Measurements from ENCODE around the gene CHCHD10. TPM values are rescaled to one million over a fixed set of nuclear protein-coding genes. Genes with fewer than 3 reads are reported as not detected.
A peak's percentile ranks its signal among the peaks of the same experiment; 100 is the strongest.

Gene CHCHD10
- total RNA-seq, 1 donor from 2014 or later = 3.7 TPM

- H3K9me3 ChIP-seq (ENCODE audit: control insufficient read depth in 3 of 3, low read length in 3 of 3) = no peaks in the 10 kb centered on the region
- no peak overlapping the region for H3K9ac ChIP-seq (ENCODE audit: low read depth in 1 of 3, low read length in 3 of 3)
- H3K27me3 ChIP-seq (ENCODE audit: control insufficient read depth in 3 of 3, insufficient read depth in 3 of 3, low read length in 3 of 3) = no peaks in the 10 kb centered on the region
- no peak overlapping the region for H3K4me3 ChIP-seq (ENCODE audit: low read length in 3 of 3)
- no peak overlapping the region for H3K27ac ChIP-seq (ENCODE audit: low read depth, low read length)
- H3K36me3 ChIP-seq (ENCODE audit: control insufficient read depth in 3 of 3, insufficient read depth in 3 of 3, low read length in 3 of 3) = no peaks in the 10 kb centered on the region
- H3K4me1 ChIP-seq (ENCODE audit: control insufficient read depth in 3 of 3, insufficient read depth in 3 of 3, low read length in 3 of 3) = peaks cover 5 to 17% (median 11%) of the 10 kb centered on the region in 3 donors
Measured at GRCh38 chr22:23752750-23753149, 15.0 kb downstream of the CHCHD10 start.

- Histone ChIP-seq H3K4me3 (ENCODE audit: low read length in 3 of 3) (no peak overlapping the region), H3K27ac (ENCODE audit: low read depth, low read length) (no peak overlapping the region), H3K36me3 (ENCODE audit: control insufficient read depth in 3 of 3, insufficient read depth in 3 of 3, low read length in 3 of 3) (no peaks in the 10 kb centered on the region), H3K9me3 (ENCODE audit: control insufficient read depth in 3 of 3, low read length in 3 of 3) (no peaks in the 10 kb centered on the region), H3K4me1 (ENCODE audit: control insufficient read depth in 3 of 3, insufficient read depth in 3 of 3, low read length in 3 of 3) (peaks cover 5 to 17% (median 11%) of the 10 kb centered on the region in 3 donors), H3K9ac (ENCODE audit: low read depth in 1 of 3, low read length in 3 of 3) (no peak overlapping the region), H3K27me3 (ENCODE audit: control insufficient read depth in 3 of 3, insufficient read depth in 3 of 3, low read length in 3 of 3) (no peaks in the 10 kb centered on the region)
Measured at GRCh38 chr22:23752090-23752691, 15.6 kb downstream of the CHCHD10 start.

- Histone ChIP-seq H3K9ac (ENCODE audit: low read depth in 1 of 3, low read length in 3 of 3) (peak overlapping the region; percentile 80 to 90 (median 85)), H3K36me3 (ENCODE audit: control insufficient read depth in 3 of 3, insufficient read depth in 3 of 3, low read length in 3 of 3) (no peaks in the 10 kb centered on the region), H3K9me3 (ENCODE audit: control insufficient read depth in 3 of 3, low read length in 3 of 3) (no peaks in the 10 kb centered on the region), H3K4me3 (ENCODE audit: low read length in 3 of 3) (peak overlapping the region; percentile 77 to 89 (median 84)), H3K27me3 (ENCODE audit: control insufficient read depth in 3 of 3, insufficient read depth in 3 of 3, low read length in 3 of 3) (no peaks in the 10 kb centered on the region), H3K27ac (ENCODE audit: low read depth, low read length) (peak overlapping the region; percentile 79), H3K4me1 (ENCODE audit: control insufficient read depth in 3 of 3, insufficient read depth in 3 of 3, low read length in 3 of 3) (peaks cover 5 to 17% (median 11%) of the 10 kb centered on the region in 3 donors)
Measured at GRCh38 chr22:23751441-23751996, 16.3 kb downstream of the CHCHD10 start.

- Histone ChIP-seq H3K9me3 (ENCODE audit: control insufficient read depth in 3 of 3, low read length in 3 of 3) (no peaks in the 10 kb centered on the region), H3K4me3 (ENCODE audit: low read length in 3 of 3) (peak within 1 kb of the TSS; percentile 84 to 89 (median 84)), H3K27ac (ENCODE audit: low read depth, low read length) (peak within 1 kb of the TSS; percentile 79), H3K27me3 (ENCODE audit: control insufficient read depth in 3 of 3, insufficient read depth in 3 of 3, low read length in 3 of 3) (no peaks in the 10 kb centered on the region), H3K4me1 (ENCODE audit: control insufficient read depth in 3 of 3, insufficient read depth in 3 of 3, low read length in 3 of 3) (peaks cover 5 to 17% (median 11%) of the 10 kb centered on the region in 3 donors), H3K36me3 (ENCODE audit: control insufficient read depth in 3 of 3, insufficient read depth in 3 of 3, low read length in 3 of 3) (no peaks in the 10 kb centered on the region), H3K9ac (ENCODE audit: low read depth in 1 of 3, low read length in 3 of 3) (peak within 1 kb of the TSS; percentile 80 to 90 (median 85))
Measured at GRCh38 chr22:23750714-23751440, 16.9 kb downstream of the CHCHD10 start, which contains the start of gene ZNF70. Gene ZNF70 (minus strand): TSS chr22:23751112. CDS start chr22:23745140, 5,972 bp downstream.

- H3K27ac ChIP-seq (ENCODE audit: low read depth, low read length) = peak overlapping the region; percentile 79
- peak overlapping the region; percentile 75 to 84 (median 77) for H3K9ac ChIP-seq (ENCODE audit: low read depth in 1 of 3, low read length in 3 of 3)
- no peaks in the 10 kb centered on the region for H3K27me3 ChIP-seq (ENCODE audit: control insufficient read depth in 3 of 3, insufficient read depth in 3 of 3, low read length in 3 of 3)
- H3K9me3 ChIP-seq (ENCODE audit: control insufficient read depth in 3 of 3, low read length in 3 of 3) = no peaks in the 10 kb centered on the region
- peaks cover 5 to 17% (median 11%) of the 10 kb centered on the region in 3 donors for H3K4me1 ChIP-seq (ENCODE audit: control insufficient read depth in 3 of 3, insufficient read depth in 3 of 3, low read length in 3 of 3)
- no peaks in the 10 kb centered on the region for H3K36me3 ChIP-seq (ENCODE audit: control insufficient read depth in 3 of 3, insufficient read depth in 3 of 3, low read length in 3 of 3)
- H3K4me3 ChIP-seq (ENCODE audit: low read length in 3 of 3) = peak overlapping the region; percentile 84 to 89 (median 84)
Measured at GRCh38 chr22:23750367-23750713, 17.4 kb downstream of the CHCHD10 start.

- Histone ChIP-seq H3K27me3 (ENCODE audit: control insufficient read depth in 3 of 3, insufficient read depth in 3 of 3, low read length in 3 of 3) (no peaks in the 10 kb centered on the region), H3K4me1 (ENCODE audit: control insufficient read depth in 3 of 3, insufficient read depth in 3 of 3, low read length in 3 of 3) (peaks cover 5 to 17% (median 11%) of the 10 kb centered on the region in 3 donors), H3K9ac (ENCODE audit: low read depth in 1 of 3, low read length in 3 of 3) (no peak overlapping the region), H3K27ac (ENCODE audit: low read depth, low read length) (peak overlapping the region; percentile 79), H3K36me3 (ENCODE audit: control insufficient read depth in 3 of 3, insufficient read depth in 3 of 3, low read length in 3 of 3) (peaks cover 1 to 4% (median 3%) of the 10 kb centered on the region in 3 donors), H3K9me3 (ENCODE audit: control insufficient read depth in 3 of 3, low read length in 3 of 3) (no peaks in the 10 kb centered on the region), H3K4me3 (ENCODE audit: low read length in 3 of 3) (peak overlapping the region in 2 of 3 donors; percentile 56 to 84)
Measured at GRCh38 chr22:23749841-23750301, 17.9 kb downstream of the CHCHD10 start.

- Histone ChIP-seq H3K4me1 (ENCODE audit: control insufficient read depth in 3 of 3, insufficient read depth in 3 of 3, low read length in 3 of 3) (peaks cover 18 to 31% (median 30%) of the 10 kb centered on the region in 3 donors), H3K27me3 (ENCODE audit: control insufficient read depth in 3 of 3, insufficient read depth in 3 of 3, low read length in 3 of 3) (no peaks in the 10 kb centered on the region), H3K9me3 (ENCODE audit: control insufficient read depth in 3 of 3, low read length in 3 of 3) (no peaks in the 10 kb centered on the region), H3K9ac (ENCODE audit: low read depth in 1 of 3, low read length in 3 of 3) (no peak overlapping the region), H3K4me3 (ENCODE audit: low read length in 3 of 3) (no peak overlapping the region), H3K36me3 (ENCODE audit: control insufficient read depth in 3 of 3, insufficient read depth in 3 of 3, low read length in 3 of 3) (peaks cover 15 to 28% (median 25%) of the 10 kb centered on the region in 3 donors), H3K27ac (ENCODE audit: low read depth, low read length) (no peak overlapping the region)
Measured at GRCh38 chr22:23745791-23746190, 22.0 kb downstream of the CHCHD10 start.

GRCh38 chr22:23744485-23744884 is 23.3 kb downstream of the CHCHD10 start:
- Histone ChIP-seq H3K4me3 (ENCODE audit: low read length in 3 of 3) (no peak overlapping the region), H3K36me3 (ENCODE audit: control insufficient read depth in 3 of 3, insufficient read depth in 3 of 3, low read length in 3 of 3) (peaks cover 15 to 29% (median 25%) of the 10 kb centered on the region in 3 donors), H3K4me1 (ENCODE audit: control insufficient read depth in 3 of 3, insufficient read depth in 3 of 3, low read length in 3 of 3) (peaks cover 18 to 26% (median 20%) of the 10 kb centered on the region in 3 donors), H3K27ac (ENCODE audit: low read depth, low read length) (no peak overlapping the region), H3K27me3 (ENCODE audit: control insufficient read depth in 3 of 3, insufficient read depth in 3 of 3, low read length in 3 of 3) (no peaks in the 10 kb centered on the region), H3K9ac (ENCODE audit: low read depth in 1 of 3, low read length in 3 of 3) (no peak overlapping the region), H3K9me3 (ENCODE audit: control insufficient read depth in 3 of 3, low read length in 3 of 3) (no peaks in the 10 kb centered on the region)

- Histone ChIP-seq H3K27ac (ENCODE audit: low read depth, low read length) (no peak overlapping the region), H3K27me3 (ENCODE audit: control insufficient read depth in 3 of 3, insufficient read depth in 3 of 3, low read length in 3 of 3) (no peaks in the 10 kb centered on the region), H3K9ac (ENCODE audit: low read depth in 1 of 3, low read length in 3 of 3) (peak overlapping the region in 1 of 3 donors; percentile 60), H3K4me3 (ENCODE audit: low read length in 3 of 3) (no peak overlapping the region), H3K9me3 (ENCODE audit: control insufficient read depth in 3 of 3, low read length in 3 of 3) (no peaks in the 10 kb centered on the region), H3K36me3 (ENCODE audit: control insufficient read depth in 3 of 3, insufficient read depth in 3 of 3, low read length in 3 of 3) (peaks cover 15 to 29% (median 25%) of the 10 kb centered on the region in 3 donors), H3K4me1 (ENCODE audit: control insufficient read depth in 3 of 3, insufficient read depth in 3 of 3, low read length in 3 of 3) (peaks cover 18 to 26% (median 20%) of the 10 kb centered on the region in 3 donors)
Measured at GRCh38 chr22:23744001-23744400, 23.8 kb downstream of the CHCHD10 start.

Measured in skeletal muscle tissue (tissue), 4 donors.